Vagina (tissue), 2 donors: Measurements from ENCODE around the gene C17orf50.

Experiments
- POLR2A ChIP-seq, 2 donors: fragments of 450-650 bp; IDR thresholded peaks; one replicate each; pipeline ENCODE4 v1.6.1; 2017; ENCODE audit warnings: antibody characterized with exemption in 2 of 2, mild to moderate bottlenecking in 2 of 2, moderate library complexity in 2 of 2
- TF ChIP-seq, protein P1 (sequence below), 3 experiments: fragments of 450-650 bp in 2 of 3; fragments of 200-600 bp in 1 of 3; sonication (generic) in 1 of 3; IDR thresholded peaks; one replicate each; pipeline ENCODE4 v1.5.1; 2017 to 2019; ENCODE audit warnings: antibody characterized with exemption in 3 of 3, mild to moderate bottlenecking in 2 of 3, moderate library complexity in 2 of 3

DNA sequence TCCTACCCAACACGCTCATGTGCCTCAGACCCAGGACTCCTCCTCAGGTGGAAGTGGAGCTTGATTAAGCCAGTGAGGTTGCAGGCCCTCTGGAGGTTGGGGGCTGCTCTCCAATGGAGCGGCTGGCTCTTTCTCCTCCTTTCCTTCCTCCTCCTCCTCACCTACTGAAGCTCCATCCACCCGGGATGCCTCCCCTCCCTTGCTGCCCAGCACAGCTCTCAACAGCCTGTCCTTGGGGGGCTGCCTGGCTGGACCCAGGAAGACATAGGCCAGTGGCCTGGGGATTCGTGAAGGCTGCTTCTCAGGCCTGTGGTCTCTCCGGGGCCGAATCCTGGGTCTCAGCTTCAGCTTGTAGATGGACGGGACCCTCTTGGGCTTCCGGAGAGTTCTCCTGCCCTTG, 15.9 kb upstream of the C17orf50 start:
- no peak for TF ChIP-seq POLR2A (IDR thresholded peaks at IDR 0.05)
- TF ChIP-seq, protein P1, sequence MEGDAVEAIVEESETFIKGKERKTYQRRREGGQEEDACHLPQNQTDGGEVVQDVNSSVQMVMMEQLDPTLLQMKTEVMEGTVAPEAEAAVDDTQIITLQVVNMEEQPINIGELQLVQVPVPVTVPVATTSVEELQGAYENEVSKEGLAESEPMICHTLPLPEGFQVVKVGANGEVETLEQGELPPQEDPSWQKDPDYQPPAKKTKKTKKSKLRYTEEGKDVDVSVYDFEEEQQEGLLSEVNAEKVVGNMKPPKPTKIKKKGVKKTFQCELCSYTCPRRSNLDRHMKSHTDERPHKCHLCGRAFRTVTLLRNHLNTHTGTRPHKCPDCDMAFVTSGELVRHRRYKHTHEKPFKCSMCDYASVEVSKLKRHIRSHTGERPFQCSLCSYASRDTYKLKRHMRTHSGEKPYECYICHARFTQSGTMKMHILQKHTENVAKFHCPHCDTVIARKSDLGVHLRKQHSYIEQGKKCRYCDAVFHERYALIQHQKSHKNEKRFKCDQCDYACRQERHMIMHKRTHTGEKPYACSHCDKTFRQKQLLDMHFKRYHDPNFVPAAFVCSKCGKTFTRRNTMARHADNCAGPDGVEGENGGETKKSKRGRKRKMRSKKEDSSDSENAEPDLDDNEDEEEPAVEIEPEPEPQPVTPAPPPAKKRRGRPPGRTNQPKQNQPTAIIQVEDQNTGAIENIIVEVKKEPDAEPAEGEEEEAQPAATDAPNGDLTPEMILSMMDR (IDR thresholded peaks at IDR 0.05), result no peak
